Stimulated activated naive CD8-positive, alpha-beta T cell treated with anti-CD3 and anti-CD28 coated beads, Interleukin-15, Interleukin-2, amounts not matched to agents 100 U/mL and 50 U/mL, for 24 hours (primary cell): ENCODE data around the gene MX1.
A peak's percentile ranks its signal among the peaks of the same experiment; 100 is the strongest.

Source experiments
- ATAC-seq: fragments of 150-1000 bp; cut with Tn5 transposase; one replicate; pipeline ENCODE4 v1.10.0; 2021
- DNase-seq: peaks from one replicate; pipeline ENCODE4 v3.0.0; 2021

Gene MX1

DNA sequence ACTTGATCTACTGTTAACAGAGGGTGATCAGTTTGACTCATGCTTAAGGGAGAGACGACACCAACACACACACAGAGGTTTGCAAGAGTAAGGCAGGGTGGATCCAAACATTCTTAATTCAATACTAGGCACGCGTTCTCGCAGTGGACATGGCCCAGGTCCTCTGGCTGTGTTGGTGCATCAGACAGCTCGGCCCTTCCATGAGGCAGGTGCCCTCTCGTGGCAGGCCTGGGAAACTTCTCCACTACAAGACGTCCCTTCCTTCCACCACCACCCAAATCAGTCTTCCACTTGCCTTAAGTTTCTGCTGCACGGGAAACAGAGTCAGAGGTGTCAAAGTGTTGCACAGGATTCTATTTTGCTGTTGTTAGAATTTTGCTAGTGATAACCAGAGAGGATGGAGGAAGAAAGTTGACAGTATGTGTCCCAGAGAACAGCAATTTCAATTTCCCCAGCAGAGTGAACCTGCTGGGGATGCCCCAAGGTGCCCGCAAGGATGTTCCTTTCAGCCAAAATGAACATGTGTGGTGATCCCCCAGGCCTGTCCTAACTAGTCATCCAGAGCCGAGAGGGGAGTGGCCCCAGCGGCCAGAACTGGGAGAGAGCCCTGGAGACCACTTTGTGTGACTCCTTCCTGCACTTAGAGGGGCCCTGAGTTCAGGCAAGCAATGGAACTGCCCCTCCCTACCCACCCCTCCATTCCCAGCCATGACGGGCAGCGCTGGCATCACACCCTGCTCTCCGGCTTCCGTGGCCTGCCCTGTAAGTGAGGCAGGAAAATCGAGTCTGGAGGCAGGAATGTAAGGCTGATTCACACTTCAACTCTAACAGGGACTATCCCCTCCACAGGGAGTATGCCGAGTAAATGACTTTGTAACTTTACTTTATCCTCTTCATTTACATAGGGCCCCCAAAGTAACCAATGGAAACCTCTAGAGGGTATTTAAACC, 34.8 kb downstream of the MX1 start:
- peak; percentile 51 for DNase-seq
- ATAC-seq: peak; percentile 69

GRCh38 chr21:41465176-41465781, 39.2 kb downstream of the MX1 start:
- DNase-seq: no peak
- ATAC-seq: no peak

DNA sequence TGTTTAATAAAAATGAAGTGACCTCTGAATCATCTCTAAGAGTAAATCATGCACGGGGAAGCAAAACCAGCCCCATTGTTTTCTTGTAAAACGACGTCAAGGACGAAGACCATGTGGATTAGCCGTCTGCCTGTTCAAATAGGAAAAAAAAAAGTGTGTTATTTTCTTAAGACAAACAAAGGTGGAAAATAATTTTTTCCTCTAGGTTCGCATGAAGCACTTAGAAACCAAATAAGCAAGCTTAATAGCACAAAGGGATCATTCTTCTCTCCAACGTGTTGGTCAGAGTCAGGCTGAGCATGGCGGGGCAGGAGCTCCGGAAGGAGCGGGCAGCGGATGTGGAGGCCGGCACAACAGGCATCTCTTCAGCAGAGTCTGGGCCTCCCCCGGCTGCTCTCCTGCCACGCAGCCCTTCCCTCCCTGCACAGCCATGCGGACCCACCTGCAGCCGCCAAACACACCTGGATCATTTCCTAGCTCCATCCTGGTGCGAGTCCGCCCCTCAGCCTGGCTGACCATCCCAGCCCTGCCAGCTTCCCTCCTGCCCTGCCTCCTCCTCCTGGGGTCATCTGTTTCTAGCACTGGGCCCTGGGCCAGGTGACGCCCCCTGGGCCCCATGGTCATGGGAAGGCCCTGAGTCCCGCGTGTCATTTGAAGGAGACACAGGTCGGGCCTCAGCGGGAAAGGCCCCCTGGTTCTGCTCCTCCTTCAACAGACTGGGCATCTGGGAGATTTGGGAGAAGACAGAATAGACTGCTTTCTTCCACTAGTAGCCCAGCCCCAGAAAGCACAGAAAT, 40.2 kb downstream of the MX1 start:
- ATAC-seq (no peak), DNase-seq (no peak)

DNA sequence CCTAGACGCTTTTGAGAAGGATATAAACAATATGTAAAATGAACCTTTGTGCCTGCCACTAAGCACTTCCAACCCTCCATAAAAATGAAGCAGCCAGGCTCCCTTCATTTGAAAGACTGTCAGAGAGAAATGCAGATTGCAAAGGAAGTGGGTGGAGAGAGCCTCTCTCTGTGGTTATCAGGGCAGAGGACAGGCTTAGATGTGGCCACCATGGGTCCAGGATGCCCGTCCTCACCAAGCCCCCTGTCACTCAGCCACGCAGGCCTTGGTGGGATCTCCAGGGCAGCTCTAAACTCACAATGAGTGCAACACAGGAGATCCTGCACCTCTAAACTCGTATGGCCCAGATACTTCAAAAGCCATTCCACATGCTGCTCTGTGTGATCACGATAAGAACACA, 44.0 kb downstream of the MX1 start:
- DNase-seq (no peak), ATAC-seq (no peak)

DNA sequence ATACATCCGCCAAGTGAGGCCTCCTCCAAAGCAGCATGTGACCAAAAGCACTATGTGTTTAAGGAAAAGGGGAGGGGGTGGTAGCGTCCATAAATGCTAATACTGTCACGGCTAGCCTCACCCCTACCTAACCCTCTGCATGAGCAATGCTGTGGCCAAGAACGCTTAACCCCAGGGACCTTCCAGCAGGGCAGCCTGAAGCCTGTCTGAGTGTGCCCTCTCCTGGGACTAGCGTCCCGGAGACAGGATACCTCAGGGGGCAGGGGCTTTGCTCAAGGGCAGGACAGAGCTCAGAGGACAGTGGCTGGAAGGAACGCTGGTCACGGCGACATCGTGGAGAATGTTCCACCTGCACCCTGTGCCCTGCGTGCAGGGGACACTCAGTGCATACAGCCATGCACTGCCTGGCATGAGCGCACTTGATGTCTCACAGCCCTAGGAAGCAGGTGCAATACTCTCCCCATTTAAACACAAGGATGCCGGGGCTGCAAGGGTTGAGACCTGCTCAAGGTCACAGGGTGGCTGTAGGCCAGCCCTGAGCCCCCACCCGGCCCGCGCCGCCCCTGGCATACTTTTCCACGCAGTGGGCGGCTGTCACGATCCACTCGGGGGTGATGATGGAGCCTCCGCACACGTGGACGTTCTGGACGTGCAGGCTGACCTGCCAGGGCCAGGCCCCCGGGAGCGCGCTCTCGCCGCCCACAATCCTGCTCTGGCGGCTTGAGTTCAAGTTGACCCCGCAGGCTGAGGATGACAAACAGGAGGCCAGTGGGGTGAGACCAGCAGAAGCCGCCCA, 46.9 kb downstream of the MX1 start:
- ATAC-seq (no peak), DNase-seq (no peak)

DNA sequence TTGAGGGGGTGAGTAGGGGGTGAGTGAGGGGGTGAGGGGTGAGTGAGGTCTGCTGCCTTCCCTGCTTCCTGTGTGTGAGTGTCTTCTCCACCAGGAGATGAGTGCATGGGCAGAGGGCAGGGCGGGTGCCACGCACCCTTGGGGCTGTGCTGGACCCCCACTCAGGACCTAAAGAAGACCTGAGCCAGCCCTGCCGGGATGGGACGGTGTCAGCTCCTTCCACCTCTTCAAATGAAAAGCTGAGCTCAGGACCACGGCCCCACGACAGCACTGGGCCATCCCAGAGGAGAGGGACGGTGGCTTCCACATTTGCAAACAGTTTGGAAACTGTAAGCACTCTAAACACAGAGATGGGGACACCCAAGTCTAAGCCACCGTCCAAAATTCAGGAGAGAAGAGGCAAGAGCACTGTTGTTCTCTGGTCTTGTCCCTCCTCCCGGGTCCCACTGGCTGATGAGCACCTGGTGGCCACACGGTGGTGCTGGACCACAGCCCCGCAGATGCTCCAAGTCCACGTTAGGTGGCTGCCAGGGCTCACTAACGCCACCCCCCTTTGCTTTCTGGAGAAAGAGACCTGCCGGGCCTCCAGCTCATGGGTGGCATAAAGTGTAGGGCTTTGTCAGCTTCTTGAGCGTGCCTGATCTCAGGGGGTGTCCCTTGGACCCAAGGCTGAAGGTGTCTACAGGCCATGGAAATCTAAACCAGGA, 49.8 kb downstream of the MX1 start:
- ATAC-seq (no peak), DNase-seq (no peak)

DNA sequence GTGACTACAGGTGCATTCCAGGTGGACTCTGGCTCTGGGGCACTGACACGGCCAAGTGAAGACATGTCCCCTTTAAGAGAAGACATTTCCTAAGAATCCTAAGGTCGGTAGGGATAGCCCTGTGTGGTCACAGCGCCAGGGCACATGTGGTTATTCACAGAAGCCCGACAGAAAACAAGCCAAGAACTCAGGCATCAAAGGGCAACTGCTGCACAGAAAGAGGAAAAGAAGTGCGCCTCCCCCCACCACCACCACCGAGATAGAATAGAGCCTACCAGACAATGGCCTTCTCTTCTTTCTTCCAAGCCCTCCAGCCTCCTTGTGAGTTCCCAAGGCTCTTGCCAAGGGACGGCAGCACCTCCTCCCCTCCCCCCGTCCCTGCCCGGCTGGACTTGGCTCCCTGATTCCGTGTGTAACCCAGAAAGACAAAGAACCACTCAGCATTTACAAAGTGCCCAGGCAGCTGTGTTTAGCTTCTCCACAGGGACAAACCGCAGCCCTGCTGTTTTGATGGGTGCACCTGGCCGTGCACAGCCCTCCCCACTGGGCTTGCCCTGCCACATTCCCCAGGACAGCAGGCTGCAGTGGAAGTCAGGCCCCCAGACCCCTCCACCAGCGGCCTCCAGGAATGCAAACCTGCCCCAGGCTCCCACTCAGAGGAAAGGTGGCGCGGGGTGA, 51.7 kb downstream of the MX1 start:
- no peak for DNase-seq
- ATAC-seq: no peak

DNA sequence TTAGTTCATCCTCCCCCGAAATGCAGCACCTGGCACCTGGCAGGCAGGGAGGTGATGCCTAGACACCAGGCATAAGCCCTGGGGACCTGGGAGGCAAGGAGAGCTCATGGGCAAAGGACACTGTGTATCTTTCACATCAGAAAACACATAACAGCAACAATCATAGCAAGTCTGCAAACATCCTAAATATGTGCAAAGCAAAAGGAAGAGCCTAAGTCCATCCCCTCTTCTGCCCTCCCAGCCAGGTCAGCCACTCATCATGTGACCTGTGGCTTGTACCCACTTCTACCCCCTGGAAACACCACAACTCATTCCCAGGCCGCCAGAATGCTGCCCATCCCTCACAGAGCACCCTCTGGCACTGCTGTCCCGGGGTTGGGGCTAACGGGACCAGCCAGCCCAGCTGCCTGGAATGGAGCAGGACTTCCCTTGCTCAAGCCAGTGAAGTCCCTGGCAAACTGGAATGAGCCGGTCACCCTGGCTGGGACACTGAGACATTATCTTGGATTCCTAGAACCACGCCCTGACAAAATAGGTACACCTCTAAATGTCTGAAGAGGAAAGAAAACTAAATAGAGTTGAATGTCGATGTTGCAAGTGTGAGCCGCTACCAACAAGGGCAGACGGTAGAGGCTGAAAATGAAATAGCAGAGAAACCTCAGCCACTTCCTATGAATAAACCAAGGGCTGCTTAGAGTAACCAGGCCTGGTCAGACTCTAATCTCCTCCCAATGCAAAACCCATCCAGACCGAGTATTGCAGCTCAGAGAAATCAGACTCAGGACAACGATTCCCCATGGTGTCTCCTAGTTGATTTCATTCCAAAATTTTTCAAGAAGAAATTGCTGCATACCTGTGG, 52.5 kb downstream of the MX1 start:
- DNase-seq (no peak), ATAC-seq (no peak)

GRCh38 chr21:41479686-41480085, 53.6 kb downstream of the MX1 start:
- no peak for DNase-seq
- no peak for ATAC-seq

- DNase-seq (no peak), ATAC-seq (no peak)
These were observed 54.1 kb downstream of the MX1 start for GRCh38 chr21:41480086-41480690.

GRCh38 chr21:41481191-41481590, 55.2 kb downstream of the MX1 start:
- no peak for ATAC-seq
- DNase-seq: no peak

DNA sequence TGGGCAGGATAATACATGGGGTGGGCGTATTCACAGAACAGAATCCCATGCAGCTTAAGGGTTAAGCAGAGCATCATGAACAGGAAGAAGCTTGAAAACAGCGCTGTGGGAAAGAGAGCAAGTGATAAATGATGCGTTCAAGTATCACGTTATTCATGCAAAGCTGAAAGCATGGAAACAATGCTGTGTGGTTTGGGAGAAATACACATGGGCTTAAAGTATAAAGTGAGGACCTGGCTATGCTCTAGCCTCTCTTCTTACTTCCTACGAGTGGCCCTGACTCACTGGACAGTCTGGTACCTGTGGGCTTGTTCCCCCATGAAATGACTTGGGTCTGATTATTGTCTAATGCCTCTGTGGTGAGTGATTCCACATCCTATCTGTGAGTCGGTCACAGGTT, 56.3 kb downstream of the MX1 start:
- DNase-seq (no peak), ATAC-seq (no peak)

- DNase-seq (no peak), ATAC-seq (no peak)
These were observed 56.9 kb downstream of the MX1 start for GRCh38 chr21:41482980-41483379.

GRCh38 chr21:41483415-41483814, 57.4 kb downstream of the MX1 start:
- DNase-seq (no peak), ATAC-seq (no peak)

DNA sequence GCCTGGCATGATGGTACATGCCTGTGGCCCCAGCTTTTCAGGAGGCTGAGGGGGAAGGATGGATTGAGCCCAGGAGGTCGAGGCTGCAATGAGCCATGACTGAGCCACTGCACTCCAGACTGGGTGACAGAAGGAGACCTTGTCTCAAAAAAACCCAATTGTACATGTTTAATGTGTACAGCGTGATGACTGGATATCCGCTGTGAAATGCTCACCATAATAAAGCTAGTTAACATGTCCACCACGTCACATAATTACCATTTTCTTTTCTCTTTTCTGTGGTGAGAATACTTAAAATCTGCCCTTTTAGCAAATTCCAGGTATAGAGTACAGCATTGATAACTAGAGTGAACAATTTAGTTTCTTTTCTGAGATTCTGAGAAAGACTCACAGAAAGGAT, 57.9 kb downstream of the MX1 start:
- ATAC-seq (no peak), DNase-seq (no peak)

GRCh38 chr21:41487082-41487481, 61.0 kb downstream of the MX1 start:
- no peak for DNase-seq
- ATAC-seq: no peak

DNA sequence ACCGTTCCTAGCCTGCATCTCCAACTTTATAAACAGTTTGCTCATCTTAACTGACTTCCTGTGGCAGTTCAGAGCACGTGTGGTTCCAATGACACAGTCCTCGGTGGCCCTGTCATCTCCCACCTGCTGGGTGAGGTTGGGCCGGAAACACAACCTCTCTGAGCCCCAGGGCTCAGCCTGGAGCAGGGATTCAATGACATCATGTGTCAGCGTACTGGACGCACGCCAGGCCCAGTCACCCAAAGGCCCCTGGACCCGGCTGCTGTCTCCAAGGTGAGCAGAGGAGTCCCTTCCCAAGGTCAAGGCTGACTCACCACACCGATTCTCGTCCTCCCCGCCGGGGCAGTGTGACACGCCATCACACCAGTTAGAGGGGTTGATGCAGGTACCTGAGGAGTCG, 62.0 kb downstream of the MX1 start:
- DNase-seq: no peak
- no peak for ATAC-seq

- DNase-seq (no peak), ATAC-seq (no peak)
These were observed 63.3 kb downstream of the MX1 start for GRCh38 chr21:41489329-41489728.

DNA sequence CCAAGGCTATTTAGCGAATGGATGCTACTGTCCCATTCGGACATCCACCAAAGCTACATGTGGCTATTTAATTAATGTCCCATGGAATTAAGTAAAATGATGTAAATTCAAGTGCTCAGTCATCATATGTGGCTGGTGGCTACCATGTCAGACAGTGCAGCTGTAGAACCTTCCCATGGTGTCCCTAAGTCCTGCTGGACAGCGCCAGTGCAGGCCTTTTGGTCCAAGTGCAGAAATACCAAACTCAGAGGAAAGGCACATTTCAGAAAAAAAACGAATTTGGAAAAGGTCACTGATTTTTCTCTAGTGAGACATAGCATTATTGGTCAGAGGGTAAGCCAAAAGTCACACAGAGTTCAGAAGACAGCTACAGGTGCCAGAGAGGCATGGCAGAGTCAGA, 64.3 kb downstream of the MX1 start:
- no peak for DNase-seq
- no peak for ATAC-seq

- DNase-seq: no peak
- ATAC-seq: peak; percentile 4
These were observed 65.4 kb downstream of the MX1 start for GRCh38 chr21:41491412-41491811.
